ENCODE measurements around the gene CCDC122. TPM values are rescaled to one million over a fixed set of nuclear protein-coding genes. Genes with fewer than 3 reads are reported as not detected.

The CCDC122 gene
- total RNA-seq, 1 donor from 2014 or later: 2.4 TPM

DNA sequence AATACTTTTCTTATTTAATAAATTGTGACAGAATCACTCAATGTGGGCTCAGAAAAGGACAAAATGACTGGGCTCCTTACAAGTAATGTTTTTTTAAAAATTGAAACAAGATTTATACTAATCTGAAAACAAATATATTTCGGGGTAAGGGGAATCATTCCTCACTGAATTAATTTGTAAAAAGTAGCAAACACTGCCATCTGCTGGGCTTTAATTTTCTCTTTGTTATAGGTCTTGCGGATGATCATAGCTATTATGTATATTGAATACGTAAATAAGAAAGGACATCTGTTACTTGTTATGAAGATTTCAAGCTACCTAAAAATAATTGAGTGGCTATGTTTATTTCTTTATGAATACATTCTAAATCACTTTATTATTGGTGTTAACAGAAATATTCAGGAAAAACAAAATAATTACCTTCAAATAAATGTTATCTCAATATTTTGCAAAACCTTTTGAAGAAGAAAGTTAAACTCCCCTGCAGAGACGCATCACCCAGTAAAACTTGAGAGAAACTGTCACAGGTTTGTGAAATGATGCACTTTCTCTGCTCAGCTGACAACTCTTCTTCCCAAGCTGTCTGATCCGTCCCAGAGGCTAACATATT is 75.0 kb downstream of the CCDC122 start:
- peak; percentile 75 to 78 for DNase-seq (ENCODE audit: low read depth in 2 of 2)

DNA sequence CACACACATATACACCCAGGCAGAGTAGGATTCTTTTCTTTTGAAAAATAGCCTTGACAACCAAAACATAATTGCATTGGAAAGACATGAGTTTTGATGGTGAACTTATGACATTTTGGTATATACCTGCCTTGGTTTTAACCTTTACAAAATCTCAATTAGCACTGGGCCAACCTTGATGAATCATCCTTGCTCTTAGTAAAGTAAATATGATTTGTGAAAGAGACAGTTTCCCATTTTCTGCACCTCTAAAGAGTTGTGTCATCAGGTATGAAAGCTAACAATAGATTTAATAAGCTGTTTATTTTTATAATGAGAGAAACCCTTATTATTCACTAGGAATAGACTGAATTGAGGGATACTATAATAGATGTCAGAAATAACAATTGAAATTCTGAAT is 77.0 kb downstream of the CCDC122 start:
- DNase-seq (ENCODE audit: low read depth in 2 of 2): no peak

- DNase-seq (ENCODE audit: low read depth in 2 of 2): no peak
These were observed 78.7 kb downstream of the CCDC122 start for GRCh38 chr13:43800828-43801227.

GRCh38 chr13:43799191-43799590 is 80.3 kb downstream of the CCDC122 start:
- DNase-seq (ENCODE audit: low read depth in 2 of 2): no peak

GRCh38 chr13:43797869-43798268 is 81.7 kb downstream of the CCDC122 start:
- DNase-seq (ENCODE audit: low read depth in 2 of 2): no peak

- no peak for DNase-seq (ENCODE audit: low read depth in 2 of 2)
These were observed 82.4 kb downstream of the CCDC122 start for GRCh38 chr13:43797159-43797558.

DNA sequence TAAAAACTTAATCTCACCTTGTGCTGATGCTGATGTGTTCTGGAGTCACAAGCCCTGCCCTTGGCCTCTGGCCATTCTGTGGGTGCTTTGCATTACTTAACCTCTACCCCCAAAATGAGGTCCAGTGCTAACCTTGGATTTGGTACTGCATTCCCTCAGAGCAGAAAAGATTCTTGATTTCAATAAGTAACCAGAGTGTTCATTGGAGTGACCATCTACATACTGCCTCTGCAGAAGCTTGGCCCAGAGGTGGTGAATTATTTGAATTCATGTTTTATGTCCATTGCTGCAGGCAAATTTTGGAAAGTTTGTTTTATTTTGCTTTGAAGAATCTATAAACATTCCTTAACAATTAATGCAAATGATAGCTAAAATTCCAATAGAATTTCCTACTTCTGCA is 85.1 kb downstream of the CCDC122 start:
- DNase-seq (ENCODE audit: low read depth in 2 of 2): no peak

DNA sequence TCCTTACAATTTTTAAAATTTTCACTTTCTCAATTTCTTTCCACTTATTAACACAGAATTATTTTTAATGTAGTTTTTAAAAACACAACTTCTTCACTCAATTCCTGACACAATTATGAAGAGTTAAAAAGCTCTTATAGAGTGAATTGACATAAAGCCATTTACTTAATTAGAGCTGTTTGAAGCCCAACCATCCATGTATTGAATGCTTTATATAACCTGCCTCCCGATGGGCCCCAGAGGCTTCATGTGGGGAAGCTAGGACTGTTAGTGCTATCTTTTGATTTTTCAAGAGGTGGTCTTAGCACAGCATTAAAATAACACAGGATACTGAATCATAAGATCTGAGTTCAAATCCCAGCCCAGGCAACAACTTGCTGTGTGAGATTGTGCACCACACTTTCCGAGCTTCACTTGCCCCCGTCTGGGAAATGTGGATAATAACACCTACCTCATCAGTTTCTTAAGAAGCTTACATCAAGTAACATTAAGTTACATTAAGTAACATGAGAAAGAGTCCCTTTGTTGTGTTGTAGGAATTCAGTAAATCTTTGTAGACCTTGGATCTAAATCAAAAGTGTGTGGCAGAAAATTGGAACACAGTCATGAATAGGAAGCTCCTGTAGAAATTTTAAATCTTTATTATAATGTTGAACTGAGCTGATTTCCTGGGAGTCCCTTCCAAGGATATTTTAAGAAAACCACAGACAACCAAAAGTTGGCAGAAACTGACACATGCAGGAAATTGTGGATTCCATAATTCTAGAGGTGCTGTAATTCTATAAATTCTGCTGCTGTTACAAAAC is 87.3 kb downstream of the CCDC122 start:
- DNase-seq (ENCODE audit: low read depth in 2 of 2): no peak

DNA sequence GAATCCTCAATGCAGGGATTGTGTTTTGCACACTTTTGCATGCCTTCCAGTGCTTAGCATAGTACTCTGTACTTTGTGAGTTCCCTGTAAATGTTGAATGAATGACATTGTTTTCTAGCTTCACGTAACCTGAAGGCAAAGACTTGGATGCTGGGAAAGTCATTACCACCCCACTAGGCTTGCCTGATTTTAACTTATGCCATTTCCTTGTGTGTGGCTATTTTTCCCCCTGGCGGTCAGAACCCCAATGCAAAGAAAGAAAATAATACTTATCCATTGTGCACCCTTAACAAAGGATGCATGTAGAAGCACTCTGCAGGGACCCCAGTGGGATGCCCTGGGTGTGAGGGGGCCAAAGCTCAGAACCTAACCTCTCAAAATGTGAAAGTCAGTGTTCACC is 91.5 kb downstream of the CCDC122 start:
- DNase-seq (ENCODE audit: low read depth in 2 of 2): peak; percentile 46 to 59

DNA sequence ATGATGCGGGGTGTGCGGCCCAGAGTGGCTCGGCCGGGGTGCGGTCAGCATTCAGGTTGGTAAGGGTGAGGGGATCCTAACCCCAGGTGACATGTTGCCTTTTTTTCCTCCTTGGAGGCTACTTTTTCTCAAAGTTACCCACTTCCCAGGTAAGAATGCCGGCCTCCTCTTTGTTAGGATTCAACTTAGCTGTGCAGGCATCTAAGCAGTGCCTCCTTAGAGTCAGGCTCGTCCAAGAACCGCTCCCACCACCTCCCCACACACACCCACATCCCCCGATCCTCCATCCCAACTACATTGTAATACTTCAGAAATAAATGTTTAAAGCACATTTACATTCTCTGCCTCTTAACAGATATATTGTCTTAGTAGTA is 92.0 kb downstream of the CCDC122 start:
- no peak for DNase-seq (ENCODE audit: low read depth in 2 of 2)

DNA sequence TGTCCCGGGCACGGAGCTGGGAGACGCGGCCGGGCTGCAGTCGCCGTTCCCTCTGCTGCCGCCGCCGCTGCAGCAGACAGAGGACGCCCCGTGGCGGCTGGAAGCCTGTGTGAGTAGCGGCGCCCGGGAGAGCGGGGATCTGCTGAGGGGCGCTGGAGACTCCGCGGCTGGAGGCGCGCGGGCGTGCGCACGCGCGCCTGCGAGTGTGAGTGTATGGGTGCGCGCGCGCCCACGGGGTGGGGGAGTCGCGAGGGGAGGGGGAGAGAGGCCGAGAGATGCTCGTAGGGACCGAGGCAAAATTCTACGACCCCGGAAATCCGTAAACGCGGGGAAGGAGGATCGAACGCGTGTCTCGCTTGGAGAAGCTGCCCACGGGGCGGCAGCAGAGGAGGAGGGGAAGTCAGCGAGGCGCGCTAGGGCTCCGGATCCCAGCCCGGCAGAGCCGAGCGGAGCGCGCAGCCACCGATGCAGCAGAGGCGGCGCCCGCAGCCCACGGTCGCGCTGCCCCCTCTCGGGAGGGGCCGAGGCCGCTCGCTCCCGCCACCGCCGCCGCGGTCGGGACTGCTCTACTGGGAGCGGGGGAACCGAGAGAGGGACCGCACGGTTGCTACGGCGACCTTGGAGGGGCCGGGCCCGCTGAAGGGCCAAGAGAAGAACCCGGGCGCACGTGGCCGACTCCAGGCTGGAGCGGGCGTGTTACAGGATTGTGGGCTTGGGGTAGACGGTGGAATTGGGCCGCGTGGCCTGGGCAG is 92.6 kb downstream of the CCDC122 start, which contains the start of gene ENOX1:
ENOX1 (minus strand) TSS at position 207 of the 752 bp plus-strand sequence.
- peak; percentile 71 to 77 for DNase-seq (ENCODE audit: low read depth in 2 of 2)

DNA sequence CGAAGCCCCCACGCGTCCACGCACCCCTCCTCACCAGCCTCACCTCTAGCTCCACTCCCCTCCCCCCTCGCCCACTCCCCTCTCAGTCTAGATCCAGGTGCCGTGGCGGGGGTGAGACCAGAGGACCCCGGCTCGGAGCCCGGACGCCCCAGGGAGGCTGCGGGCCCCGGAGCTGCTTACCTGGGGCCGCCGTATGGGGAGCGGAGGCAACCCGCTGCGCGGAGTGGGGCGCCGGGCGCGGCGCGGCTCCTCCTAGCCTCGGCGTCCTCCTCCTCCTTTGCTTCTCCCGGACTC is 93.1 kb downstream of the CCDC122 start:
- DNase-seq (ENCODE audit: low read depth in 2 of 2): no peak

Other genes with a start within 250 kb of the CCDC122 start
- gene ENOX1, start 92.8 kb downstream of the CCDC122 start, total RNA-seq: under 0.01 and 1.7 TPM in 2 replicates
- 5.8 and 8.9 TPM in 2 replicates for gene LACC1, start 164 bp upstream of the CCDC122 start, total RNA-seq